Glomerular visceral epithelial cell (primary cell): ENCODE results near the gene SESN3.

Source experiments
- DNase-seq: peaks from one replicate; pipeline ENCODE4 v3.0.0-alpha.2; 2016; ENCODE audit errors: extremely low spot score

SESN3 gene

GRCh38 chr11:95121698-95122097 is 109.3 kb downstream of the SESN3 start:
- no peak for DNase-seq

- DNase-seq, result peak; percentile 51
These were observed 111.5 kb downstream of the SESN3 start for GRCh38 chr11:95119361-95120060.

- no peak for DNase-seq
These were observed 115.4 kb downstream of the SESN3 start for GRCh38 chr11:95115597-95115996.
